Activated CD4-positive, alpha-beta T cell treated with anti-CD3 and anti-CD28 coated beads, Interleukin-2, Interleukin-4, amounts not matched to agents 100 ng/mL and 50 ng/mL, durations not matched to agents 16 hours and 8 hours (primary cell): ENCODE results near the gene DUSP19.

Source experiments
- DNase-seq: peaks from one replicate; pipeline ENCODE4 v3.0.0-alpha.2; 2020; ENCODE audit warnings: low spot score

The DUSP19 gene

DNA sequence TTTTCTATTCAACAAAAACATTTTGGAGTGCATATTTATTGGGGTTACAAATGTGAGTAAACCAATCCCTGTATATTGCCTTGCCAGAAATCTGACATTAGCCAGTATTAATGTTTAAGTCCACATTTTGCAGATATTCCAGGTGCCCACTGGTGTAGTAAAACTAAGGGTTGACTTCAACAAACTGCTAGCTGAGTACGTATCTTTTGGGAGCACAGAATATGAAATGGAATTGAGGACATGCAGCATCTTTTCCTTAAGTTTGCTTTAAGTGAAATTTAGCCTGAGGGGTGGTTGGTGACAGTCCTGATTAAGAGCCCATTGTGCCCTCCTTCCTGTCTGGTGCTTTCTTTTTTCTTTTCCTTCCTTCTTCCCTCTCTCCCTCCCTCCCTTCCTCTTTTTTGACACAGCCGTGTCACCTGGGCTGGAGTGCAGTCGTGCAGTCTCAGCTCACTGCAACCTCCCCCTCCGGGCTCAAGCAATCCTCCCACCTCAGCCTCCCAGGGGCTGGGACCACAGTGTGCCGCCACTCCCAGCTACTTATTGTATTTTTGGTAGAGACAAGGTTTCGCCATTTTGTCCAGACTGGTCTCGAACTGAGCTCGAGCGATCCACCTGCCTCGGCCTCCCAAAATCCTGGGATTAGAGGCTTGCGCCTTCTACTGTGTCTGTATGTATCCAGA lies 47.3 kb downstream of the DUSP19 start:
- DNase-seq, result no peak

DNA sequence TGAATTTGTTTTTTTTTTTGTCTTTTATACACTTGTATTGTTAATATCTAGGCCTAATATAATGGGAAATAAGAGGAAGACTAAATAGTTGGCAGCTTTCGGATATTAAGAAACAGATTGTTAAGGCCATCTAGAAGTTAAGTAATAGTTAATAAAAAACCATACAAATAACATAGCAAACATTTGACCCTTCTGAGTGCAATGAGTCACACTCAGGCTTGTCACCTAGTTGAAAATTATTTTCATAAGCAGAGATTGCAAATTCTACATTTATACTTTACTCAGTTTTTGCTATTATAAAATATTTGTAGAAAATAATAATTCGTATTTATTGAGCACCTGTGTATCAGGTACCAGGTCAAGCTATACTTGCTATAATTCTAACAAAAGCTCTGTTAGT lies 48.1 kb downstream of the DUSP19 start:
- no peak for DNase-seq

GRCh38 chr2:183134016-183134415 lies 55.5 kb downstream of the DUSP19 start:
- no peak for DNase-seq

DNA sequence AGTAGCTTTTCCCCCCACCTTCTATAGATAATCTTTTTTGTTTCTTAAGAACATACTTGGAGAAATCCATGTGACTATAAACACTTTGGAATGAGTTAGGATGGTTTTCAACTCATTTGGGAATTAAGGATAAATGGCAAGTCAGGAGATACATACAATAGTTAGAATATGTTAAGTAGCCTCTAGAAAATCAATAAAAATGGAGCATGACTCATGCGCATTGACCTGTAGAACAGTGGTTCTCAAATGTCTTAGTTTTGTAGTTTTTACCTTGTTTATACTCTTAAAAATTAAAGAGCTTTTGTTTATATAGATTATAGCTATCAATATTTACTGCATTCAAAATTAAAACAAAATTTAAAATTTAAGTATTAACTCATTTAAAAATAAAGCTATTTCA lies 70.4 kb downstream of the DUSP19 start:
- DNase-seq, result no peak

DNA sequence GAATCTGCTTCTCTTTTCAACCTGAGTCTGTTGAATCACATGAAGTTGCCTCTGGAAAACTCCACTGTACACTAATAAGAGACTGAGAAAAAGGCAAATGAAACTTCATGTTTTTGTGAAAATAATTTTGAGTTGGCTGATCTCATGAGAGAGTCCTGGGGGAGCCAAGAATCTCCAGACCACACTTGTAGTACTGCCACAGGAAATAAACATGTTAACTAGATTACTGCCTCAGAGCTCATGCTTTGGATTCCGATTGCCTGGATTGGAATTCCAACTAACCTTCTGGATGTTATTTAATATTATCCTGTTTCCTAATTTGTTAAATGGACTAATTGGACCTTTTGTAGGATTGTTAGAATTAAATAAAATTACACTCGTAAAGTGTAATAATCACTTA lies 70.9 kb downstream of the DUSP19 start:
- no peak for DNase-seq
